LNCaP clone FGC (cell line): ENCODE results near the gene RIN3.

ENCODE experiments used
- DNase-seq: peaks from one replicate; pipeline ENCODE4 v3.0.0-alpha.2; 2011; ENCODE audit warnings: low read depth
- H3K4me3 ChIP-seq: 2 replicates; pipeline ENCODE4 v1.5.1; 2011; ENCODE audit warnings: mild to moderate bottlenecking, low read depth, low read length, control low read depth
- TF ChIP-seq, protein P1 (sequence below): IDR thresholded peaks from 2 replicates; pipeline ENCODE4 v1.5.1; 2012; ENCODE audit warnings: mild to moderate bottlenecking; ENCODE audit not compliant: control insufficient read depth, insufficient read depth; ENCODE audit errors: extremely low read depth

Gene RIN3

GRCh38 chr14:92470811-92471210, 42.8 kb upstream of the RIN3 start:
- no peak for DNase-seq
- no peak overlapping the region for H3K4me3 ChIP-seq
- TF ChIP-seq, protein P1, sequence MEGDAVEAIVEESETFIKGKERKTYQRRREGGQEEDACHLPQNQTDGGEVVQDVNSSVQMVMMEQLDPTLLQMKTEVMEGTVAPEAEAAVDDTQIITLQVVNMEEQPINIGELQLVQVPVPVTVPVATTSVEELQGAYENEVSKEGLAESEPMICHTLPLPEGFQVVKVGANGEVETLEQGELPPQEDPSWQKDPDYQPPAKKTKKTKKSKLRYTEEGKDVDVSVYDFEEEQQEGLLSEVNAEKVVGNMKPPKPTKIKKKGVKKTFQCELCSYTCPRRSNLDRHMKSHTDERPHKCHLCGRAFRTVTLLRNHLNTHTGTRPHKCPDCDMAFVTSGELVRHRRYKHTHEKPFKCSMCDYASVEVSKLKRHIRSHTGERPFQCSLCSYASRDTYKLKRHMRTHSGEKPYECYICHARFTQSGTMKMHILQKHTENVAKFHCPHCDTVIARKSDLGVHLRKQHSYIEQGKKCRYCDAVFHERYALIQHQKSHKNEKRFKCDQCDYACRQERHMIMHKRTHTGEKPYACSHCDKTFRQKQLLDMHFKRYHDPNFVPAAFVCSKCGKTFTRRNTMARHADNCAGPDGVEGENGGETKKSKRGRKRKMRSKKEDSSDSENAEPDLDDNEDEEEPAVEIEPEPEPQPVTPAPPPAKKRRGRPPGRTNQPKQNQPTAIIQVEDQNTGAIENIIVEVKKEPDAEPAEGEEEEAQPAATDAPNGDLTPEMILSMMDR = no peak

GRCh38 chr14:92471919-92472318, 41.7 kb upstream of the RIN3 start:
- no peak for DNase-seq
- TF ChIP-seq, protein P1 = no peak
- H3K4me3 ChIP-seq = no peak overlapping the region

DNA sequence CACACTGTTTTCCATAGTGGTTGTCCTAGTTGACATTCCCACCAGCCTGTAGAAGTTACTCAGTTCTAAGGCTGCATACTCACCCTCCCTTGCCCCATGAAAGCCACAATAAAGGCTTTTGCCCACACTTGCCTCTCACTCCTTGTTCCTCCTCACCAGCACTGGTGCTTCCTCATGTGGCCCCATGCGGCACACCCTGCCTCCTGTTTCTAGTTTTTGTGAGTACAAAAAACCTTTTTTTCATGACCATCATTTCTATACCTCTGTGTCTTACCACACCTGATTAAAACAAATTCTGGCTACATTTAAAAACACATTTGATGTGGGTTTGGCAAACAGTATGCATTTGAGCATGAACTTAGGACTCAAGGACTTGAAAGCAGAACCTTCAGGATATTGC, 40.7 kb upstream of the RIN3 start:
- no peak for DNase-seq
- no peak overlapping the region for H3K4me3 ChIP-seq
- TF ChIP-seq, protein P1 = no peak

DNA sequence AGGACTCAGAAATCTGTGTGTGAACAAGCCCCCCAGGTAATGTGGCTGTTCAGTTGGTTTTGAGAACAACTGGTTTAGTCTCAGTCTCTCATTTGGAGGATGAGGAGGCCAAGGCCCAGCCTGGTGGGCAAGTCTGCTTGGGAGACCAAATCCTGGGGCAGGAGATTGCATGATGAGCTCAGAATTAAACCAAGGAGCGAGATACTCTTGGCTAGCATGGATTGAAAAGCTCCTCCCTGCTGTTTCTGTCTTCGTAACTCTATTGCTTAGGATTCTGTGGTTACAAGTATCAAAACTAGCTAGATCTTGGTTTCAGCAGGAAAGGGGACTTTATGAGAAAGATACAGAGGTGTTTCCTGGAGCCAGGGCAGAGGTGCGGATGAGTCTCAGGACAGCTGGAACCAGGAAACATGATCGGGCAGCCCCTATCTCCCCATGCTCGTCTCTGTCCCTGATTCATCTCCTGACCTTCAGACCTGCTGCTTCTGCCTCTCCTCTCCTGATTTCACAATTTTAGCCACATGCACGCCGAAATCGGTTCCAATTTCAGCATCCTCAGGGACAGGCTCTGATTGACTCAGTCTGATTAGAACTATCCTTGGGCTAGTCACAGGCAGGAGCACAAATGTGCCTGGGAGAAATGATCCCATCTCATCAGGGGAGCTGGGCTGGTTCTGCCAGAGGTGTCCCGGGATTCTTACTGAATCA, 40.2 kb upstream of the RIN3 start:
- H3K4me3 ChIP-seq = no peak overlapping the region
- DNase-seq = no peak
- TF ChIP-seq, protein P1 = no peak

DNA sequence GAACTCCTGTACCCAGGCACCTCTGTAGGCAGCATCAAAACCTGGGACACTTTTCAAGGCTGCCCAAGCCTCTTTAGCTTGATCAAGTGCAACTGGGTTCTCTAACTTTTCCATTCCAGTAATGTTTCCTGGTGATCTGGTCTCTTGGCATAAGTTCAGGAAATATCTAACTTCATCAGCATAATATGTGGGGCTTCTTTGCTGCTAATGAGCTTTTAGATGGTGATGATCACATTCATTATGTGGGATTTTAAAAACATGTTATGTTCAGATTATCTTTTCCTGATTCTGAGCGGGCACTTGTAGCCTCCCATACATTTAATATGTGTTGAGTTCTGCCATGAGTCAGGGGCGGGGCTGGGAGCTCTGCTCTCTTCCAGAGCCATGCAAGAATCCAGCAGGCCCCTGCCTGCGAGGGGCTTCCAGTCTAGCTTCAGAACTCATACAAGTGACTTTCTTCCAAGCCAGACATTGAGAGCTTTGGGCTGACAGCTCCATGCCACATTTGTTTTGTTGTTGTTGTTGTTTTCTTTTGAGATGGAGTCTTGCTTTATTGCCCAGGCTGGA, 39.5 kb upstream of the RIN3 start:
- DNase-seq = no peak
- H3K4me3 ChIP-seq = no peak overlapping the region
- TF ChIP-seq, protein P1 = no peak

- no peak for DNase-seq
- TF ChIP-seq, protein P1 = no peak
- H3K4me3 ChIP-seq = no peak overlapping the region
These were observed 38.5 kb upstream of the RIN3 start for GRCh38 chr14:92475037-92475436.
